ENCODE results near the gene FRA10AC1.

The FRA10AC1 gene

DNA sequence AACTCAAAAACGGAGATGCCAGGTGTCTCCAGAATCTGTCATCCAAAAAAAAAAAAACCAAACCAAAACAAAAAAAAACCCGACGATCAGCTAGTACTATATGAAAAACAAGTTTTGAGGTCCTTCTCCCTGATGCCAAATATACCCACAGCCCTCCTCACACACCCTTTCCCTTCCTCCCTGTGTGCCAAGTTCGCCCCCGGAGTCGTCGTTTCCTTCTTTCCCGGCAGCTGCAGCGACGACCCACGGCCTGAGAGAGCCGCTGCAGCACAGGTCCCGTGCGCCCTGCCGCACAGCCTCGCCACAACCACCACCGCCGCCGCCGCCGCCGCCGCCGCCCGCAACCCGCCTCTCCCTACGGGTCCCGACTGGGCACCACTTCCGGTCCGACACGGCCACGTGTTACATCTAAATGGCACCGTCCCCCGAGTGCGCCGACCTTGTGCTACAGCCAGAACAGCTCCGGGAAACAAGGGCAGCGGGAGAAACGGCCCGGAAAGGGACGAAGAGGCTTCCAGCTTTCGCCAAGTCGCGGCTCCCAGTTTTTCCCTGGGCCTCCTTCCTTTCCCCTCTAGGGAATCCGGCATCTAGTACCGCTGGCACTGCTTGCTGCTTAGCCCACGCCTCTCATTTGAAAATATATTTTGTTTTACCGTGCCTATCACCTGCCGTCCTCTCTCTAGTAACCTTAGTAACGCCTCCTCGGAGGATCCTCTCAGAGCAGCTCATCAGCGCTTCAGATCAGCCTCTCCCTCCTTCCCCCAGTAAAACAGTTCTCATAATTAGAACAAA, at the start of gene FRA10AC1:
Gene FRA10AC1, minus strand, starts transcription at position 383 of the 792 bp plus-strand sequence. CDS start 2,486 bp downstream, outside the sequence.
- peak; percentile 88 for DNase-seq

- peak; percentile 9 for DNase-seq
These were observed 49.4 kb upstream of the FRA10AC1 start for GRCh38 chr10:93751832-93752231.

- no peak for DNase-seq
These were observed 48.7 kb upstream of the FRA10AC1 start for GRCh38 chr10:93751124-93751523.

DNA sequence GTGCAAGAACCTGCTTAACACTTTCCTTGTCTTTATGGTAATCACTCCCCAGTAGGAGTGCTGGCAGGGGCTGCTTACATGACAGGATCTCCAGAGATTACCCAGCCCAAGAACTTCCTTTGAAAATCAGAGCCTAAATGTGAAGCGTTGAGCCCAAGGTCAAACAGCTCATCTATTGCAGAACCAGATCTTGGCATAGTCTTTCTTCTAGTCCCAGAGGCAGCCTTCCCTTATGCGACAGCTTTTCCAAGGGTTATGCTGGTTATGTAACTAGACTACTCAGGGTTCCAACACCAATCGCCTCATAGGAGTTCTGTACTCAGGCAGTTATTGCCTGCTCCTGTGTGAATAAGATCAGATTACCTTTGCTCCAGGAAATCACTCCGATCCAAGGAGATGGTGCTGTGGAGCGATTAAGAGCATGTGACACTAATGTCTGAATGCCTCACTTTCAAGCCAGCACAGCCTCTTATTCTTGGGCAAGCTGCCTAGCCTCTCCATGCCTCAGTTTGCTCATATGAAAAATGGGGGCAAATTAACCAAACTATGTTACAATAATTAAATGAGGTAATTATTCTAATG, 46.9 kb upstream of the FRA10AC1 start:
- DNase-seq, result no peak

DNA sequence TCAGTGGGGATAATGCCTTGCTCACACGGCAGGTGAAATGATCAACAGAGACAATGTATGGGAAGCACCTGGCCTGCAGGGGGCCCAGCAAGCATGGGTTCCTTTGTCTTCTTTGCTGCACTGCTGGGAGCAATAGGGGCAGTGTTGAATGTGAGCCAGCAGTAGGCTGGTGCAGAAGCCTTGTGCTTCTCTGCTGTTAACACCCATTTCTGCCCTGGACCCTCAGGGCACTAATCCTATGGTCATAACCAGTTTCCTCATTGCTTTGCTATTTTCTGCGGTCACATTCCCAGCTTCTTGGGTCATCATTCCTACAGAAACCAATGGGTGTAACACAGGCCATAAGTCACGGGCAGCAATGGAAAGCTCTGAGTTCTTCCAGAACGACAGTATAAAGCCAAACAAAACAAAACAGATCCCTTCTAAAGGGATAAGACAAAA, 44.5 kb upstream of the FRA10AC1 start:
- DNase-seq, result peak; percentile 2

GRCh38 chr10:93745408-93746065, 43.1 kb upstream of the FRA10AC1 start:
- DNase-seq, result no peak

DNA sequence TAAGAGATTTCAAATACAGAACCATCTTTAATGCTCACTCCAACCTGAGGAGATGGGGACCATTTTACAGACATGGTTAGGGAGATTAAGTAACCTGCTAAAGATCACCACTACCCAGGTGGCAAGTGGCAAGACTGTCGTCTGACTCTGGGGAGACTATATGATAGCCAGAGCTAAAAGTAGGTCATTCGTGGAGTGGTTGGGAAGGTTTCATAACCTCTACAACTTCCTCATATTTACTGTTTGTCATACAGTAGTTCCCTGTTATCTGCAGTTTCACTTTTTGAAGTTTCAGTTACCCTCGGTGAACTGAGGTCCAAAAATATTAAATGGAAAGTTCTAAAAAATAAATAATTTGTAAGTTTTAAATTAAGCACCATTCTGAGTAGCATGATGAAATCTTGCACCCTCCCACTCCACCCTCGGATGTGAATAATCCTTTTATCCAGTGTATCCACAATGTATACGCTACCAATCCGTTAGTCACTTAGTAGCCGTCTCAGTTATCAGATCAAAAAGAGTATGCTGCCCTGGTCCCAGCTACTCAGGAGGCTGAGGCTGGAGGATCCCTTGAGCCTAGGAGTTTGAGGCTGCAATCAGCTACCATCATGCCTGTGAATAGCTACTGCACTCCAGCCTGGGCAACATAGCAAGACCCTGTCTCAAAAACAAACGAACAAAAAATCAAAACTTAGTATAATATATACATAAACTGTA, 40.4 kb upstream of the FRA10AC1 start:
- no peak for DNase-seq

- DNase-seq, result no peak
These were observed 39.0 kb upstream of the FRA10AC1 start for GRCh38 chr10:93741367-93741766.

GRCh38 chr10:93726024-93726423, 23.6 kb upstream of the FRA10AC1 start:
- no peak for DNase-seq

DNA sequence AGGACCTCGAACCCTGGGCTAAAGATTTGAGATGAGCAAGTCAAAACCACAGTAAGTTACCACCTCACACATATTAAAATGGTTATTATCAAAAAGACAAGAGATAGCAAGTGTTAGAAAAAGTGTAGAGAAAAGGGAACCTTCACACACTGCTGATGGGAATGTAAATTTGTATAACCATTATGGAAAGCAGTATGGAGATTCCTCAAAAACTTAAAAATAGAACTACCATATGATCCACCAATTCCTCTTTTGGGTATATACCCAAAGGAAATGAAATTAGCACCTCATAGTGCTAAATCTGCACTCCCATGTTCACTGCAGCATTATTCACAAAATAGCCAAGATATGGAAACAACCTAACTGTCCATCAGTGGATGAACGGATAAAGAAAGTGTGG, 20.8 kb upstream of the FRA10AC1 start:
- DNase-seq, result no peak

- no peak for DNase-seq
These were observed 20.2 kb upstream of the FRA10AC1 start for GRCh38 chr10:93722550-93722949.

GRCh38 chr10:93719901-93720300, 17.5 kb upstream of the FRA10AC1 start:
- no peak for DNase-seq

GRCh38 chr10:93718937-93719725, 16.7 kb upstream of the FRA10AC1 start:
- DNase-seq, result no peak

GRCh38 chr10:93716766-93717165, 14.4 kb upstream of the FRA10AC1 start:
- no peak for DNase-seq

GRCh38 chr10:93715345-93715744, 13.0 kb upstream of the FRA10AC1 start:
- DNase-seq, result no peak

DNA sequence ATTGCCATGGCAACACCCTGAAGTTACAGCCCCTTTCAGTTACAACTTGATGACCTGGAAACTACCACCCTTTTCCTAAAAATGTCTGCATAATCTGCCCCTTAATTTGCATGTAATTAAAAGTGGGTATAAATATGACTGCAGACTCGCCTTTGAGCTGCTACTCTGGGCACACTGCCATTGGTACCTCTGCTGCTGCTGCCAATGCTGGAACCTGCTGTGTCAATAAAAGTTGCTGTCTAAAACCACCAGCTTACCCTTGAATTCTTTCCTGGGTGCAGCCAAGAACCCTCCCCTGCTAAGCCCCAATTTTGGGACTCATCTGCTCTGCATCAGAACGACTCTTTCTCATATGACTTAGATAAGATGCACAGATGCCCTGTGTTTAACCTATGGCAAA, 10.2 kb upstream of the FRA10AC1 start:
- no peak for DNase-seq

GRCh38 chr10:93711891-93712290, 9.5 kb upstream of the FRA10AC1 start:
- DNase-seq, result no peak

- DNase-seq, result no peak
These were observed 8.0 kb upstream of the FRA10AC1 start for GRCh38 chr10:93710333-93710909.

GRCh38 chr10:93707623-93708022, 5.2 kb upstream of the FRA10AC1 start:
- DNase-seq, result no peak

DNA sequence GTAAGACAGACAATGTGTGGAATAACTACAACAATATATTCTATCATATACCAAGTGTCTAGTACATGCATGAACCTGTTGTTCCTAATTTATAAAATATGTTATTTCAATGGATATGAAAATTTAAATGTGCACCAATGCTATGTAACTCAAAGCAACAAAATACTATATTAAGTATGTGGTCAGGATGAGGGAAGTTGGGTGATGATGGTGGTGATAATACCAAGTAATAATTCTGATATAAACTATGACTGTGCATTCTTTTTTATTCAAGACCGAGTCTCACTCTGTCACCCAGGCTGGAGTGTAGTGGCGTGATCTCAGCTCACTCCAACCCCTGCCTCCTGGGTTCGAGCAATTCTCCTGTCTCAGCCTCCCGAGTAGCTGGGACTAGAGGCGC, 2.1 kb upstream of the FRA10AC1 start:
- DNase-seq, result no peak

DNA sequence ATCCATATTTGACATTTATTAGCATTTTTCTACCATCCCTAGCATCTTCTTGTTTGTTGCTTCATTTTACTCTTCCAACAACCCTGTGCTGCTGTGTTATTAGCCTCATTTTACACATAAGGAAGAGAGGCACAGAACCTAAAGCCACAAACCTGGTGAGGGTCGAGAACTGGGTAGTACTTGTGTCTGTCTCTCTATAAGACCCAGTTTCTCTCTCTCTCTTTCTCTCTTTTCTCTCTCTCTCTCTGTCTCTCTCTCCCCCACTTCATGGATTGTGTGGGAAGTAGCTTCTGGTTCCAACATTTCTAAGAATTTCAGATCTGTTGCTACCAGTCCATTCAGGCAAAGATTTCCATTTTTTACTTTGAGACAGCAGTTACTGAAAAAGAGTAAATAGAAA, 1.4 kb upstream of the FRA10AC1 start:
- DNase-seq, result no peak

DNA sequence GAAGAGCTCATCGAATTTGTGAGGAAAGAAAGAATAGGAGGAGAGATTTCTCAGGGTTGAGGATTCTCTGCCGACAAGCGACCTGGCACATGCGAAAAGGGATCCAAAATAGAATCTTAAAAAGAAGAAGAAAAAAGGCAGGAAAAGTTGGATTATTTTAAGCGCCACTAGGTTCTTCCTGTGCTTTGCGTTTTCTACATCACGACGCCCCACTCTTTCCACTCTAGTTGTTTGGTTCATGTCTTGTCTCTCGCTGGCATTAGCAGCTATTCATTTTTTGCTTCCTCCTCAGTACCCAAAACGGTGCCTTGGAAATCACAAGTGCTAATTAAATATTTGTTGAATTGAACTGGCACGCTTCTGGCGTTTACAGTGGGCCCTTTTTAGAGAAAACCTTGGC, 674 bp upstream of the FRA10AC1 start:
- DNase-seq, result no peak

Measured in stimulated activated CD4-positive, alpha-beta T cell treated with anti-CD3 and anti-CD28 coated beads, Interleukin-4, amount 100 ng/mL, for 1 hour (primary cell).